H9 (cell line): ENCODE measurements around the gene MRAP2. TPM values are rescaled to one million over a fixed set of nuclear protein-coding genes. Genes with fewer than 3 reads are reported as not detected.

Experiments used
- DNase-seq: peaks from one replicate; pipeline ENCODE4 v3.0.0-alpha.2; 2017
- H2AFZ ChIP-seq: one replicate; pipeline ENCODE4 v1.6.1; 2013; ENCODE audit warnings: mild to moderate bottlenecking, low read length, control low read depth, moderate library complexity
- H2AK5ac ChIP-seq: 2 replicates; pipeline ENCODE4 v1.6.1; 2013; ENCODE audit warnings: low read length, control low read depth, mixed read lengths; ENCODE audit not compliant: insufficient read length
- H2BK120ac ChIP-seq: one replicate; pipeline ENCODE4 v1.6.1; 2013; ENCODE audit warnings: low read depth, mild to moderate bottlenecking, low read length, control low read depth, inconsistent platforms; ENCODE audit not compliant: poor library complexity, severe bottlenecking
- H2BK12ac ChIP-seq: 2 replicates; pipeline ENCODE4 v1.6.1; 2013; ENCODE audit warnings: low read length, control low read depth, mixed read lengths, low read depth; ENCODE audit not compliant: insufficient read length
- H2BK15ac ChIP-seq: 2 replicates; pipeline ENCODE4 v1.6.1; 2013; ENCODE audit warnings: low read depth, low read length, control low read depth
- H2BK20ac ChIP-seq: one replicate; pipeline ENCODE4 v1.6.1; 2013; ENCODE audit warnings: low read depth, mild to moderate bottlenecking, low read length, control low read depth, inconsistent platforms; ENCODE audit not compliant: poor library complexity, severe bottlenecking
- H2BK5ac ChIP-seq: 2 replicates; pipeline ENCODE4 v1.6.1; 2013; ENCODE audit warnings: low read length, control low read depth, mixed read lengths; ENCODE audit not compliant: insufficient read length
- H3K14ac ChIP-seq: 2 replicates; pipeline ENCODE4 v1.6.1; 2013; ENCODE audit warnings: low read length, control low read depth; ENCODE audit not compliant: insufficient read depth
- H3K18ac ChIP-seq: 2 replicates; pipeline ENCODE4 v1.6.1; 2013; ENCODE audit warnings: low read depth, mild to moderate bottlenecking, mixed read lengths, low read length, control low read depth; ENCODE audit not compliant: insufficient read length
- H3K23ac ChIP-seq: 2 replicates; pipeline ENCODE4 v1.6.1; 2013; ENCODE audit warnings: low read length, control low read depth, mixed read lengths, low read depth; ENCODE audit not compliant: insufficient read length
- H3K23me2 ChIP-seq: 2 replicates; pipeline ENCODE4 v1.6.1; 2013; ENCODE audit warnings: low read depth, mild to moderate bottlenecking, mixed read lengths, low read length, control low read depth; ENCODE audit not compliant: insufficient read length, poor library complexity, severe bottlenecking
- H3K27ac ChIP-seq: 2 replicates; pipeline ENCODE4 v1.5.1; 2013; ENCODE audit warnings: low read length, control low read depth, mixed read lengths, low read depth; ENCODE audit not compliant: insufficient read length
- H3K27me3 ChIP-seq: 2 replicates; pipeline ENCODE4 v1.6.1; 2013; ENCODE audit warnings: low read length, control low read depth, inconsistent platforms; ENCODE audit not compliant: insufficient read depth
- H3K4ac ChIP-seq: 2 replicates; pipeline ENCODE4 v1.6.1; 2013; ENCODE audit warnings: low read depth, mild to moderate bottlenecking, control low read depth, inconsistent platforms, low read length, moderate library complexity
- H3K4me1 ChIP-seq: 2 replicates; pipeline ENCODE4 v1.6.1; 2013; ENCODE audit warnings: low read length, control low read depth, inconsistent platforms; ENCODE audit not compliant: insufficient read depth
- H3K4me2 ChIP-seq: 2 replicates; pipeline ENCODE4 v1.6.1; 2013; ENCODE audit warnings: low read length, control low read depth, mixed read lengths; ENCODE audit not compliant: insufficient read length, insufficient read depth
- H3K56ac ChIP-seq: 2 replicates; pipeline ENCODE4 v1.6.1; 2013; ENCODE audit warnings: low read depth, mild to moderate bottlenecking, mixed read lengths, low read length, control low read depth; ENCODE audit not compliant: insufficient read length
- H3K79me1 ChIP-seq: 2 replicates; pipeline ENCODE4 v1.6.1; 2013; ENCODE audit warnings: low read depth, mild to moderate bottlenecking, moderate library complexity, low read length, control low read depth, inconsistent platforms; ENCODE audit not compliant: insufficient read depth, poor library complexity, severe bottlenecking
- H3K79me2 ChIP-seq: 2 replicates; pipeline ENCODE4 v1.6.1; 2013; ENCODE audit warnings: low read length, control low read depth, inconsistent platforms; ENCODE audit not compliant: insufficient read depth
- H3K9ac ChIP-seq: 2 replicates; pipeline ENCODE4 v1.6.1; 2013; ENCODE audit warnings: low read length, control low read depth, mixed read lengths; ENCODE audit not compliant: insufficient read length; ENCODE audit errors: extremely low read depth
- H3K9me3 ChIP-seq: one replicate; pipeline ENCODE4 v1.6.1; 2013; ENCODE audit warnings: low read depth, low read length, inconsistent platforms; ENCODE audit not compliant: control insufficient read depth
- H3T11ph ChIP-seq: one replicate; pipeline ENCODE4 v1.6.1; 2013; ENCODE audit warnings: mild to moderate bottlenecking, low read length, control low read depth, inconsistent platforms
- H4K20me1 ChIP-seq: one replicate; pipeline ENCODE4 v1.6.1; 2013; ENCODE audit not compliant: control insufficient read depth, insufficient read length, insufficient read depth
- H4K5ac ChIP-seq: 2 replicates; pipeline ENCODE4 v1.6.1; 2013; ENCODE audit warnings: low read depth, mild to moderate bottlenecking, mixed read lengths, low read length, control low read depth; ENCODE audit not compliant: insufficient read length
- H4K8ac ChIP-seq: replicated peaks from 2 replicates; pipeline ENCODE4 v1.6.1; 2013; ENCODE audit warnings: low read length, control low read depth, mixed read lengths, low read depth; ENCODE audit not compliant: insufficient read length
- H4K91ac ChIP-seq: 2 replicates; pipeline ENCODE4 v1.6.1; 2013; ENCODE audit warnings: low read depth, mild to moderate bottlenecking, moderate library complexity, mixed read lengths, low read length, control low read depth; ENCODE audit not compliant: insufficient read length
- H3K27ac Mint-ChIP-seq, 3 experiments: 2 replicates in 2 of 3; 3 replicates in 1 of 3; pipeline ENCODE4 v1.8.0; 2020 to 2021; ENCODE audit warnings: mixed read lengths in 3 of 3, mild to moderate bottlenecking in 1 of 3, moderate library complexity in 1 of 3
- H3K27me3 Mint-ChIP-seq: 2 replicates; pipeline ENCODE4 v1.8.0; 2021; ENCODE audit warnings: low read depth, mild to moderate bottlenecking, moderate library complexity, mixed read lengths
- H3K36me3 Mint-ChIP-seq, 3 experiments: 2 replicates in 2 of 3; 3 replicates in 1 of 3; pipeline ENCODE4 v1.8.0; 2020 to 2021; ENCODE audit warnings: low read depth in 3 of 3, mixed read lengths in 3 of 3; ENCODE audit not compliant: insufficient read depth in 1 of 3
- H3K4me1 Mint-ChIP-seq, 2 experiments: 2 replicates each; pipeline ENCODE4 v1.8.0; 2020; ENCODE audit warnings: mixed read lengths in 2 of 2
- H3K4me3 Mint-ChIP-seq, 2 experiments: 2 replicates in 1 of 2; 3 replicates in 1 of 2; pipeline ENCODE4 v1.8.0; 2020 to 2021; ENCODE audit warnings: mild to moderate bottlenecking in 2 of 2, mixed read lengths in 2 of 2, moderate library complexity in 1 of 2
- H3K9me3 Mint-ChIP-seq, 2 experiments: 2 replicates in 1 of 2; 3 replicates in 1 of 2; pipeline ENCODE4 v1.8.0; 2020; ENCODE audit warnings: mild to moderate bottlenecking in 2 of 2, mixed read lengths in 2 of 2, moderate library complexity in 1 of 2
- WGBS: extraction: QIAGEN DNeasy Blood & Tissue Kit; methylation state at CpG from one replicate; pipeline ENCODE4 v1.1.7; 2013; ENCODE audit warnings: missing lambda C conversion rate, low lambda C conversion rate, mixed read lengths; ENCODE audit not compliant: insufficient read length; ENCODE audit errors: extremely low coverage; 5-methylcytosine and 5-hydroxymethylcytosine counted together
- total RNA-seq: library from RNA; stranded (reverse); gene quantifications from 2 replicates; pipeline ENCODE4 v1.2.1, GENCODE V29; 2021
- TF ChIP-seq, protein P1 (sequence below): fragments of 200-600 bp; sonication (generic); conservative IDR thresholded peaks from 3 replicates; pipeline ENCODE4 v1.8.0; 2021; ENCODE audit warnings: antibody characterized with exemption, mild to moderate bottlenecking

The MRAP2 gene
- total RNA-seq, 1 experiment from 2014 or later: 8.0 TPM

DNA sequence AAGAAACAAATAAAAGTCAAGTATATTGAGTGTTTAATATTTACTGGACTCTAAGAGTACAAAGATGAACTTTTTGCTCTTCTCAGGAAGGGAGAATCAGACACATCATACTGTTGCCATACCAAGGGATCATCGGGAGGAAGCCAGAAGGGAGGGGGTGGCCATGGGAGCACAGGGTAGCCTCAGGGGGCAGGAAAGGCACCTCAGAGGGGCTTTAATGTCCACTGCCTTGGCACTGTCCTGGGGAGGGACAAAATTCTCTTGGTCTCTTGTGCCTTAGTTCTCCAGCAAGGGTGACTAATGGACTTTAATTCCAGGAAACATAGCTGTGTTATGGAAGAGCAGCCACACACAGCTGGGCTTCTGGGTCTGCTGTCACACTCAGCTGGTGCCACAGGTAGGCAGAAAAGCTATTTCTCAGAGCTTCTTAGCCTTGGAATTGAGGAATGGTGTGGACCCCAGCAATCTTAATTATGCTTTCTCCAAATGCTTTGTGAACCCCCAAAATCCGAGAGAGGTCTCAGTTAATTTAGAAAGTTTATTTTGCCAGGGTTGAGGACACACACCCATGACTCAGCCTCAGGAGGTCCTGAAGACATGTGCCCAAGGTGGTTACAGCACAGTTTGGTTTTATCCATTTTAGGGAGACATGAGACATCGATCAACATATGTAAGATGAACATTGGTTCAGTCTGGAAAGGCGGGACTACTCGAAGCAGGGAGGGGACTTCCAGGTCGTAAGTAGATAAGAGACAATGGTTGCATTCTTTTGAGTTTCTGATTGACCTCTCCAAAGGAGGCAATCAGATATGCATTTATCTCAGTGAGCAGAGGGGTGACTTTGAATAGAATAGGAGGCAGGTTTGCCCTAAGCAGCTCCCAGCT, 53.2 kb downstream of the MRAP2 start:
- no peak overlapping the region for H3K4me3 Mint-ChIP-seq
- H3K4ac ChIP-seq: no peak overlapping the region
- TF ChIP-seq, protein P1, sequence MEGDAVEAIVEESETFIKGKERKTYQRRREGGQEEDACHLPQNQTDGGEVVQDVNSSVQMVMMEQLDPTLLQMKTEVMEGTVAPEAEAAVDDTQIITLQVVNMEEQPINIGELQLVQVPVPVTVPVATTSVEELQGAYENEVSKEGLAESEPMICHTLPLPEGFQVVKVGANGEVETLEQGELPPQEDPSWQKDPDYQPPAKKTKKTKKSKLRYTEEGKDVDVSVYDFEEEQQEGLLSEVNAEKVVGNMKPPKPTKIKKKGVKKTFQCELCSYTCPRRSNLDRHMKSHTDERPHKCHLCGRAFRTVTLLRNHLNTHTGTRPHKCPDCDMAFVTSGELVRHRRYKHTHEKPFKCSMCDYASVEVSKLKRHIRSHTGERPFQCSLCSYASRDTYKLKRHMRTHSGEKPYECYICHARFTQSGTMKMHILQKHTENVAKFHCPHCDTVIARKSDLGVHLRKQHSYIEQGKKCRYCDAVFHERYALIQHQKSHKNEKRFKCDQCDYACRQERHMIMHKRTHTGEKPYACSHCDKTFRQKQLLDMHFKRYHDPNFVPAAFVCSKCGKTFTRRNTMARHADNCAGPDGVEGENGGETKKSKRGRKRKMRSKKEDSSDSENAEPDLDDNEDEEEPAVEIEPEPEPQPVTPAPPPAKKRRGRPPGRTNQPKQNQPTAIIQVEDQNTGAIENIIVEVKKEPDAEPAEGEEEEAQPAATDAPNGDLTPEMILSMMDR: no peak
- H3K4me1 Mint-ChIP-seq: peaks cover 54 to 55% of the 10 kb centered on the region in 2 experiments
- H4K20me1 ChIP-seq: no peaks in the 10 kb centered on the region
- DNase-seq: no peak
- H2AK5ac ChIP-seq: no peak overlapping the region
- no peak overlapping the region for H3K56ac ChIP-seq
- H3K9me3 ChIP-seq: no peaks in the 10 kb centered on the region
- no peak overlapping the region for H2BK20ac ChIP-seq
- no peak overlapping the region; the same call in 1 of the 2 replicates for H3K14ac ChIP-seq
- no peaks in the 10 kb centered on the region for H3K23me2 ChIP-seq
- H2AFZ ChIP-seq: no peak overlapping the region
- H3K4me1 ChIP-seq: peaks cover 13% of the 10 kb centered on the region; the same call in 1 of the 2 replicates
- H4K91ac ChIP-seq: no peak overlapping the region
- H3K27me3 Mint-ChIP-seq: no peaks in the 10 kb centered on the region
- H3T11ph ChIP-seq: no peak overlapping the region
- no peaks in the 10 kb centered on the region for H3K9me3 Mint-ChIP-seq
- no peak overlapping the region for H4K8ac ChIP-seq
- no peak overlapping the region for H2BK5ac ChIP-seq
- H3K27me3 ChIP-seq: no peaks in the 10 kb centered on the region
- H3K79me1 ChIP-seq: no peaks in the 10 kb centered on the region
- no peak overlapping the region for H3K4me2 ChIP-seq
- no peak overlapping the region for H2BK15ac ChIP-seq
- no peak overlapping the region for H3K9ac ChIP-seq
- H3K27ac ChIP-seq: no peak overlapping the region
- H3K79me2 ChIP-seq: no peaks in the 10 kb centered on the region
- H2BK12ac ChIP-seq: no peak overlapping the region
- peaks cover 0 to under 1% (median 0%) of the 10 kb centered on the region in 3 experiments; a peak in 1 of 7 replicates for H3K36me3 Mint-ChIP-seq
- no peak overlapping the region for H4K5ac ChIP-seq
- peak overlapping the region in 1 of 3 experiments; percentile 42; a peak in 2 of 7 replicates for H3K27ac Mint-ChIP-seq
- no peak overlapping the region for H2BK120ac ChIP-seq
- no CpG with 5 or more reads among the region's 6 CpGs for WGBS
- no peak overlapping the region for H3K23ac ChIP-seq
- no peak overlapping the region for H3K18ac ChIP-seq
